Measurements from ENCODE around the gene CACNB4. TPM values are rescaled to one million over a fixed set of nuclear protein-coding genes. Genes with fewer than 3 reads are reported as not detected.
"Not testable (repeated sequence)": the region's sequence is repeated elsewhere in the genome, so short reads cannot be mapped to it uniquely, and the experiment has no call there.

CACNB4 gene
- total RNA-seq, 2 experiments from 2014 or later = 0.34 to 0.41 TPM

- Mint-ChIP-seq H3K4me3 (no peak overlapping the region), H3K4me1 (ENCODE audit: low read depth) (peaks cover 9% of the 10 kb centered on the region), H3K36me3 (ENCODE audit: low read depth) (no peaks in the 10 kb centered on the region), H3K9me3 (no peaks in the 10 kb centered on the region), H3K27ac (no peak overlapping the region), H3K27me3 (peaks cover 2% of the 10 kb centered on the region)
- ChIA-PET POLR2A (no interaction called here), CTCF (interaction anchor here (0.9 kb wide), 1 partner anchor 16 kb away, joined by 3 read pairs; no protein-coding TSS in a partner anchor)
- DNase-seq (no peak), ATAC-seq (no peak)
- intact Hi-C loops (cut with micrococcal nuclease) = no loop called here
- TF ChIP-seq CTCF (IDR thresholded peaks at IDR 0.05) = no peak
Observed at GRCh38 chr2:151882786-151883445, 215.9 kb downstream of the CACNB4 start.

- DNase-seq (no peak), ATAC-seq (no peak)
- peaks cover 2% of the 10 kb centered on the region for H3K27me3 Mint-ChIP-seq
- no peak for TF ChIP-seq CTCF (IDR thresholded peaks at IDR 0.05)
- ChIA-PET CTCF (no interaction called here), POLR2A (no interaction called here)
- no peak overlapping the region for H3K4me3 Mint-ChIP-seq
- intact Hi-C loops (cut with micrococcal nuclease) = no loop called here
- H3K9me3 Mint-ChIP-seq = peaks cover under 1% of the 10 kb centered on the region
- no peaks in the 10 kb centered on the region for H3K36me3 Mint-ChIP-seq (ENCODE audit: low read depth)
- peaks cover 9% of the 10 kb centered on the region for H3K4me1 Mint-ChIP-seq (ENCODE audit: low read depth)
- H3K27ac Mint-ChIP-seq = no peak overlapping the region
Observed at GRCh38 chr2:151881342-151881741, 217.5 kb downstream of the CACNB4 start.

- no peaks in the 10 kb centered on the region for H3K36me3 Mint-ChIP-seq (ENCODE audit: low read depth)
- no peak overlapping the region for H3K4me3 Mint-ChIP-seq
- DNase-seq = no peak
- no peak for TF ChIP-seq CTCF (IDR thresholded peaks at IDR 0.05)
- peaks cover 9% of the 10 kb centered on the region for H3K4me1 Mint-ChIP-seq (ENCODE audit: low read depth)
- peaks cover 1% of the 10 kb centered on the region for H3K9me3 Mint-ChIP-seq
- ChIA-PET CTCF (interaction anchor here (0.8 kb wide), 1 partner anchor 9 kb away, joined by 3 read pairs; no protein-coding TSS in a partner anchor), POLR2A (no interaction called here)
- no peak for ATAC-seq
- H3K27ac Mint-ChIP-seq = no peak overlapping the region
- intact Hi-C loops (cut with micrococcal nuclease) = no loop called here
- H3K27me3 Mint-ChIP-seq = peaks cover 2% of the 10 kb centered on the region
Observed at GRCh38 chr2:151880586-151880985, 218.3 kb downstream of the CACNB4 start.

- ChIA-PET CTCF (interaction anchor here (1.1 to 1.2 kb wide), 2 partner anchors 147 to 158 kb away, joined by 4 to 5 read pairs; no protein-coding TSS in a partner anchor), POLR2A (no interaction called here)
- DNase-seq (no peak), ATAC-seq (peak; percentile 61)
- intact Hi-C loops (cut with micrococcal nuclease) = no loop called here
- peaks cover 1% of the 10 kb centered on the region for H3K9me3 Mint-ChIP-seq
- no peak for TF ChIP-seq CTCF (IDR thresholded peaks at IDR 0.05)
- no peak overlapping the region for H3K4me3 Mint-ChIP-seq
- H3K36me3 Mint-ChIP-seq (ENCODE audit: low read depth) = no peaks in the 10 kb centered on the region
- peaks cover 9% of the 10 kb centered on the region for H3K4me1 Mint-ChIP-seq (ENCODE audit: low read depth)
- H3K27ac Mint-ChIP-seq = no peak overlapping the region
- peaks cover 2% of the 10 kb centered on the region for H3K27me3 Mint-ChIP-seq
Observed at GRCh38 chr2:151878655-151879563, 219.9 kb downstream of the CACNB4 start.

- peaks cover 1% of the 10 kb centered on the region for H3K9me3 Mint-ChIP-seq
- CTCF ChIA-PET = interaction anchor here (1.1 kb wide), 1 partner anchor 158 kb away, joined by 4 read pairs; no protein-coding TSS in a partner anchor
Observed at GRCh38 chr2:151878204-151878603, 220.6 kb downstream of the CACNB4 start.

GRCh38 chr2:151875631-151876030 lies 223.2 kb downstream of the CACNB4 start:
- H3K36me3 Mint-ChIP-seq (ENCODE audit: low read depth); intact Hi-C loops (cut with micrococcal nuclease); H3K9me3 Mint-ChIP-seq; H3K27me3 Mint-ChIP-seq; H3K4me1 Mint-ChIP-seq (ENCODE audit: low read depth); CTCF ChIA-PET; ATAC-seq; POLR2A ChIA-PET; H3K4me3 Mint-ChIP-seq; H3K27ac Mint-ChIP-seq; DNase-seq: not testable (repeated sequence)

More at GRCh38 chr2:151878204-151878603, 220.6 kb downstream of the CACNB4 start:
- no peak overlapping the region for H3K4me3 Mint-ChIP-seq
- no peaks in the 10 kb centered on the region for H3K27me3 Mint-ChIP-seq
- intact Hi-C loops (cut with micrococcal nuclease) = no loop called here
- H3K4me1 Mint-ChIP-seq (ENCODE audit: low read depth) = peaks cover 9% of the 10 kb centered on the region
- ATAC-seq = no peak
- TF ChIP-seq CTCF (IDR thresholded peaks at IDR 0.05) = no peak
- DNase-seq = no peak
- H3K27ac Mint-ChIP-seq = no peak overlapping the region
- H3K36me3 Mint-ChIP-seq (ENCODE audit: low read depth) = no peaks in the 10 kb centered on the region
- POLR2A ChIA-PET = no interaction called here
